ENCODE measurements around the gene TDP1.
"Not testable (repeated sequence)": the region's sequence is repeated elsewhere in the genome, so short reads cannot be mapped to it uniquely, and the experiment has no call there.

Gene TDP1

GRCh38 chr14:90056826-90057225 is 101.1 kb downstream of the TDP1 start:
- no peak for DNase-seq

- no peak for DNase-seq
Observed at GRCh38 chr14:90058876-90059458, 103.2 kb downstream of the TDP1 start.

- DNase-seq: peak; percentile 48
Observed at GRCh38 chr14:90060312-90060964, 104.7 kb downstream of the TDP1 start.

- no peak for DNase-seq
Observed at GRCh38 chr14:90060965-90061684, 105.4 kb downstream of the TDP1 start.

GRCh38 chr14:90061685-90062126 is 106.0 kb downstream of the TDP1 start, which contains the start of gene KCNK13:
Gene KCNK13, plus strand, starts transcription at chr14:90061994. Its CDS starts 212 bp downstream, at chr14:90062206.
- DNase-seq: no peak

- DNase-seq: no peak
Observed at GRCh38 chr14:90062127-90062794, 106.5 kb downstream of the TDP1 start.

GRCh38 chr14:90062822-90063539 is 107.3 kb downstream of the TDP1 start:
- no peak for DNase-seq

GRCh38 chr14:90072350-90072749 is 116.6 kb downstream of the TDP1 start:
- DNase-seq: no peak

- no peak for DNase-seq
Observed at GRCh38 chr14:90079576-90079975, 123.8 kb downstream of the TDP1 start.

- no peak for DNase-seq
Observed at GRCh38 chr14:90087433-90087832, 131.7 kb downstream of the TDP1 start.

- DNase-seq: no peak
Observed at GRCh38 chr14:90088176-90088575, 132.4 kb downstream of the TDP1 start.

GRCh38 chr14:90089486-90089885 is 133.8 kb downstream of the TDP1 start:
- not testable (repeated sequence) for DNase-seq

GRCh38 chr14:90091393-90091792 is 135.7 kb downstream of the TDP1 start:
- DNase-seq: no peak

- DNase-seq: no peak
Observed at GRCh38 chr14:90093942-90094595, 138.3 kb downstream of the TDP1 start.
